WERI-Rb-1 (cell line): ENCODE results near the gene CFAP210.

Experiments
- DNase-seq: peaks from one replicate; pipeline ENCODE4 v3.0.0-alpha.2; 2020
- H3K27ac ChIP-seq: fragments of 250-450 bp; sonication (Bioruptor Pico); 2 replicates; pipeline ENCODE4 v1.5.1; 2020; ENCODE audit warnings: mild to moderate bottlenecking, moderate library complexity
- H3K27me3 ChIP-seq: fragments of 250-450 bp; sonication (Bioruptor Pico); 2 replicates; pipeline ENCODE4 v1.5.1; 2021; ENCODE audit warnings: mild to moderate bottlenecking, low read depth, moderate library complexity; ENCODE audit not compliant: insufficient read depth, severe bottlenecking
- H3K36me3 ChIP-seq: fragments of 250-450 bp; sonication (Bioruptor Pico); 2 replicates; pipeline ENCODE4 v1.5.1; 2020; ENCODE audit warnings: mild to moderate bottlenecking, moderate library complexity
- H3K4me3 ChIP-seq: 2 replicates; pipeline ENCODE4 v1.5.1; 2011; ENCODE audit warnings: low read depth, mild to moderate bottlenecking, control low read depth, low read length
- H3K9me3 ChIP-seq: fragments of 250-450 bp; sonication (Bioruptor Pico); 2 replicates; pipeline ENCODE4 v1.5.1; 2021; ENCODE audit warnings: mild to moderate bottlenecking, moderate library complexity; ENCODE audit not compliant: severe bottlenecking
- TF ChIP-seq, protein P1 (sequence below): IDR thresholded peaks from 2 replicates; pipeline ENCODE4 v1.5.1; 2011; ENCODE audit warnings: low read depth, mild to moderate bottlenecking, control low read depth, inconsistent platforms, low read length

CFAP210 gene

DNA sequence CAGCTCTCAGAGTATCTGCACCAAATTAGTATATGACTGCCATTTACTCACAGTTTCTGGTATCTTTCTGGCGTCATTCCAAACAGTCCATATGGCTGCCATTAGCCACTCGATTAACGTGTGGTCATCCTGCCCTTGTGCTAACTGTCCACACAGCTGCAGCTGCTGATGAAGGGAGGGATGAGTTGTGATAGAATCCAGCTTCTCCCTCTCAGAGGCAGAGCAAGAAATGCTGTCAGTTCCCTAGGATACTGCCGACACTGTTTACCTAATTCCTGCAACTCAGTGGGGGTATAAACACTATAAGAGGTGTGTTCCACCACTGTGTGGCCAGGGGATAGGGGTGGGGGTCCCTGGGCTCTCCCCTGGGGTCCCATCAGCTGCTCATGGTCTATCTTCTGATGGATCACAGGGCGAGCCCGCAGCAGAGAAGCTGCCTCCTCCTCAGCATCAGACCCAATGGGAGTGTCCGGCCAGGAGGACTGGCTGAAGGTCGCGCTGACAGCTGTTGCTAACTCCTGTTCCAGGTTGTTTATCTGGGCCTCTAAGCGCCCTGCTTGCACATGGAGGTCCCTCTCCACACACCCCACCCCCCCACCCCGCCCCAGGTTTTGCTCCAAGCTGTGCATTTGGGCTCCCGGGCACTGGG lies 22.2 kb upstream of the CFAP210 start:
- Histone ChIP-seq H3K9me3 (no peaks in the 10 kb centered on the region), H3K36me3 (no peaks in the 10 kb centered on the region), H3K4me3 (no peak overlapping the region), H3K27ac (no peak overlapping the region), H3K27me3 (no peaks in the 10 kb centered on the region)
- TF ChIP-seq, protein P1, sequence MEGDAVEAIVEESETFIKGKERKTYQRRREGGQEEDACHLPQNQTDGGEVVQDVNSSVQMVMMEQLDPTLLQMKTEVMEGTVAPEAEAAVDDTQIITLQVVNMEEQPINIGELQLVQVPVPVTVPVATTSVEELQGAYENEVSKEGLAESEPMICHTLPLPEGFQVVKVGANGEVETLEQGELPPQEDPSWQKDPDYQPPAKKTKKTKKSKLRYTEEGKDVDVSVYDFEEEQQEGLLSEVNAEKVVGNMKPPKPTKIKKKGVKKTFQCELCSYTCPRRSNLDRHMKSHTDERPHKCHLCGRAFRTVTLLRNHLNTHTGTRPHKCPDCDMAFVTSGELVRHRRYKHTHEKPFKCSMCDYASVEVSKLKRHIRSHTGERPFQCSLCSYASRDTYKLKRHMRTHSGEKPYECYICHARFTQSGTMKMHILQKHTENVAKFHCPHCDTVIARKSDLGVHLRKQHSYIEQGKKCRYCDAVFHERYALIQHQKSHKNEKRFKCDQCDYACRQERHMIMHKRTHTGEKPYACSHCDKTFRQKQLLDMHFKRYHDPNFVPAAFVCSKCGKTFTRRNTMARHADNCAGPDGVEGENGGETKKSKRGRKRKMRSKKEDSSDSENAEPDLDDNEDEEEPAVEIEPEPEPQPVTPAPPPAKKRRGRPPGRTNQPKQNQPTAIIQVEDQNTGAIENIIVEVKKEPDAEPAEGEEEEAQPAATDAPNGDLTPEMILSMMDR = no peak
- peak; percentile 28 for DNase-seq

DNA sequence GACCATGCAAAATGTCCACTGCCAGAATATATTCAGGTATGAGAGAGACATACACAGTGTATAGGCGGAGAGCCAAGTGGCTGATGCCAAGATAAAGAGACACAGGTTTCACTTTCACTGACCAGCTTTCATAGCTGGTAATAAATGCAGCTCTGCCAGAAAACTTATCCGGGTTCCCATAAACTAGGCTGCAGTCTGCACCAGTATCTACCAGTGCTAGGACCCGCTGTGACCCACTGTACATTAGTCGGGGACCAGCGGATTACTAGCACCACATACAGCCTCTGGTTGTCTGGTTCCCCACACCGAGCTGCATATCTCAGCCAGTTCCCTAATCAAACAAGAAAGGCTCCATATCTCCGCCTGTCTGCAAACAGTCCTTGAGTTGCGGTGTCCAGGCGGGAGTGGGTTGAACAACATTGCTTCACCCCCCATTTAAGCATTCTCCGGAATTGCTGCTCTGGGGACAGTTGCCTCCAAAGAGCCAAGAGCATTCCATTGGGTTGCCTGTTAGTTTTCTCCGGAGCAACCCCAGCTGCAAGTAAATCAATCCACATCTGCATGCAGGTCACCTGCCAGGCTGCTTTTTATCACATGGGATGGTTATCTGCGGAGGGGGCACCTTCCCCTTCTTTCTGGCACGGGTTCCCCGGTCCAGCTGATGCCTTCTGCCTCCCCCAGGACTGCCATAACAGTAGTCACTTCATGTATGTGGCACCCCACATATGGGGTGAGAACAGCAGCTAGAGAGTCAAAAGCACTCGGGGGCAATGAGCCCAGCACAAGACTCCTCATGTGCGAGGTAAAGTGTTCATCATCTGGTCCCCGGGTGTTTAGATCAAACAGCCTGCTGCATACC lies 21.4 kb upstream of the CFAP210 start:
- H3K9me3 ChIP-seq = no peaks in the 10 kb centered on the region
- no peak for DNase-seq
- no peak overlapping the region for H3K4me3 ChIP-seq
- no peaks in the 10 kb centered on the region for H3K27me3 ChIP-seq
- H3K36me3 ChIP-seq = no peaks in the 10 kb centered on the region
- TF ChIP-seq, protein P1 = no peak
- H3K27ac ChIP-seq = no peak overlapping the region

DNA sequence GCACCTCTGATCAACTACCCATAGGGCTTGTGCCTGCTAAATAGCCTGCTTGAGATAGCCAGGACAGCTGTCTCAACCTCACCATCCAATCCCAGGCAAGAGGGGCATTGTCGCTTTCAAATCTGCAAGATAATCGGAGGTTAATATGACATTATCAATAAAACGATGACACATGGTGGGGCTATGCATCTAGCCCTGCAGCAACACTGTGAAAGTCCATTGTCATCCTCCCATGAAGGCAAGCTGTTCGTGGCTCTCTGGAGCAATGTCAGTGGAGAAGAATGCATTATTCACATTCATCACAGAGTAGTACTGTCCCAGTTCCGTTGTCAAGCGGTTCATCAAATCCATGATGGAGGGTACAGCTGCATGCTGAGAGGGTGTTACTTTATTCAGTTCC lies 20.5 kb upstream of the CFAP210 start:
- DNase-seq = no peak
- Histone ChIP-seq H3K27me3 (no peaks in the 10 kb centered on the region), H3K36me3 (peaks cover 2% of the 10 kb centered on the region; the same call in 1 of the 2 replicates), H3K4me3 (no peak overlapping the region), H3K9me3 (no peaks in the 10 kb centered on the region), H3K27ac (no peak overlapping the region)
- TF ChIP-seq, protein P1 = no peak

DNA sequence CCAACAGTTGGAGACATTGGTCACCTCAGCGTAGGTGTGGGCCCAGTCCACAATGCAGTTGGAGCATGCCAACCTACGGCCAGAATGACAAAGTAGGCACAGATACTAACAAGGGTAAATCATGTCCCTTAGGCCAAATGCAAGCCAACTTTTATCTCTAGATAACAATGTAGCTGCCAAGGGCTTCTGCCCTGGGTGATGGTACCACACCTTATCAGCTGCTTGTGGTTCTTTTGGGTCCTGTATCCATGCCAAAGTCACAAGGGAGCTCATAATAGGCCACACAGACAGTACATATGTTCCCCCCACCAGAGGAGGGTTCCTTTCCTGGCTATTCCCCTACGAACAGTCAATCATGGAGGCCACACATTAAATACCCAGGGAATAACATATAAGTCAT lies 19.1 kb upstream of the CFAP210 start:
- TF ChIP-seq, protein P1 = no peak
- no peak overlapping the region for H3K4me3 ChIP-seq
- no peak for DNase-seq
- H3K36me3 ChIP-seq = peaks cover 2% of the 10 kb centered on the region; the same call in 1 of the 2 replicates
- no peaks in the 10 kb centered on the region for H3K9me3 ChIP-seq
- no peaks in the 10 kb centered on the region for H3K27me3 ChIP-seq
- no peak overlapping the region for H3K27ac ChIP-seq

DNA sequence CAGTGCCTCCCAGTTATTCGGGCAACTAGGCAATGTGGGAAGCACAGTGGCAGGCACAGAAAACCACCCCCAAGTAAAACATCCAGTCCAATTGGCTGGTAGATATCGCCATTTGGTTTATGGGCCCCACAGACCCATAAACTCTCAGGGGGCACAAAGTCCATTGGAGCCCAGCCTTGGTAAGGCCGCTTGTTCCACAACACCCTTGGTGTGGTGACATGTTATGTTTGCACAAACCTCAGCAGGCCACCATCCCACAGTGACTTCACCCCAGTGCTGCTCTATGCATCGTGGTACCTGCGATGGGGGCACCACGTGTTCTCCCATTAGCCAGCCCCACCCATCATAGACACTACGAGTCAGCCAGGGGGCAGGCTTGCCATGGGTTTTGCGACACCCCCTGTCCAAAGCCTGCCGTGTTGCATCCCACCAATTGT lies 18.6 kb upstream of the CFAP210 start:
- Histone ChIP-seq H3K36me3 (peaks cover 2% of the 10 kb centered on the region; the same call in 1 of the 2 replicates), H3K4me3 (no peak overlapping the region), H3K9me3 (no peaks in the 10 kb centered on the region), H3K27ac (no peak overlapping the region), H3K27me3 (no peaks in the 10 kb centered on the region)
- TF ChIP-seq, protein P1 = no peak
- no peak for DNase-seq
